GM19324 (cell line): ENCODE results near the gene SLCO2A1.

Source experiments
- ATAC-seq: cut with Tn5 transposase; IDR thresholded peaks from one replicate; pipeline ENCODE4 v1.9.1; 2021; ENCODE audit warnings: mild to moderate bottlenecking, moderate library complexity; ENCODE audit not compliant: unreplicated experiment, low FRiP score

SLCO2A1 gene

GRCh38 chr3:133956982-133957381 lies 72.7 kb downstream of the SLCO2A1 start:
- ATAC-seq: no peak

- no peak for ATAC-seq
Observed at GRCh38 chr3:133956353-133956752, 73.4 kb downstream of the SLCO2A1 start.

- ATAC-seq: no peak
Observed at GRCh38 chr3:133955892-133956291, 73.8 kb downstream of the SLCO2A1 start.

- no peak for ATAC-seq
Observed at GRCh38 chr3:133954717-133955360, 74.9 kb downstream of the SLCO2A1 start.

GRCh38 chr3:133953297-133953696 lies 76.4 kb downstream of the SLCO2A1 start:
- no peak for ATAC-seq

- ATAC-seq: no peak
Observed at GRCh38 chr3:133949438-133949837, 80.3 kb downstream of the SLCO2A1 start.

GRCh38 chr3:133948996-133949395 lies 80.7 kb downstream of the SLCO2A1 start:
- ATAC-seq: no peak

GRCh38 chr3:133948131-133948810 lies 81.5 kb downstream of the SLCO2A1 start:
- no peak for ATAC-seq

GRCh38 chr3:133945381-133946095 lies 84.2 kb downstream of the SLCO2A1 start:
- ATAC-seq: no peak

GRCh38 chr3:133944641-133945380 lies 84.9 kb downstream of the SLCO2A1 start:
- no peak for ATAC-seq

GRCh38 chr3:133944181-133944580 lies 85.5 kb downstream of the SLCO2A1 start:
- ATAC-seq: no peak

- ATAC-seq: no peak
Observed at GRCh38 chr3:133943639-133944141, 86.0 kb downstream of the SLCO2A1 start.

- ATAC-seq: no peak
Observed at GRCh38 chr3:133943031-133943535, 86.6 kb downstream of the SLCO2A1 start.

GRCh38 chr3:133941415-133941821 lies 88.3 kb downstream of the SLCO2A1 start:
- ATAC-seq: no peak

GRCh38 chr3:133940536-133940935 lies 89.2 kb downstream of the SLCO2A1 start:
- ATAC-seq: no peak

GRCh38 chr3:133939463-133939835 lies 90.3 kb downstream of the SLCO2A1 start:
- ATAC-seq: no peak

- no peak for ATAC-seq
Observed at GRCh38 chr3:133938770-133939462, 90.8 kb downstream of the SLCO2A1 start.

- no peak for ATAC-seq
Observed at GRCh38 chr3:133937756-133938601, 91.7 kb downstream of the SLCO2A1 start.

- ATAC-seq: no peak
Observed at GRCh38 chr3:133937061-133937686, 92.6 kb downstream of the SLCO2A1 start.
